Nephron (organoid): ENCODE results near the gene IQCE.

ENCODE experiments used
- H3K27ac Mint-ChIP-seq, 3 experiments: 2 replicates each; pipeline ENCODE4 v1.8.0; 2020; ENCODE audit warnings: mixed read lengths in 3 of 3, mild to moderate bottlenecking in 2 of 3, moderate library complexity in 1 of 3
- H3K27me3 Mint-ChIP-seq: 2 replicates; pipeline ENCODE4 v1.8.0; 2021; ENCODE audit warnings: low read depth, mild to moderate bottlenecking, moderate library complexity, mixed read lengths
- H3K36me3 Mint-ChIP-seq: 2 replicates; pipeline ENCODE4 v1.8.0; 2020; ENCODE audit warnings: low read depth, mixed read lengths
- H3K4me1 Mint-ChIP-seq: 2 replicates; pipeline ENCODE4 v1.8.0; 2020; ENCODE audit warnings: mixed read lengths
- H3K4me3 Mint-ChIP-seq, 3 experiments: 2 replicates each; pipeline ENCODE4 v1.8.0; 2020; ENCODE audit warnings: mild to moderate bottlenecking in 3 of 3, mixed read lengths in 3 of 3, moderate library complexity in 2 of 3
- H3K9me3 Mint-ChIP-seq: 2 replicates; pipeline ENCODE4 v1.8.0; 2020; ENCODE audit warnings: mixed read lengths
- CTCF ChIP-seq, 3 experiments: fragments of 200-600 bp; sonication (generic); IDR thresholded peaks; one replicate each; pipeline ENCODE4 v1.5.0; 2021; ENCODE audit warnings: antibody characterized with exemption in 3 of 3; ENCODE audit not compliant: unreplicated experiment in 3 of 3

IQCE gene

GRCh38 chr7:2601907-2602306, 43.1 kb downstream of the IQCE start:
- Mint-ChIP-seq H3K9me3 (no peaks in the 10 kb centered on the region), H3K27ac (no peak overlapping the region), H3K36me3 (peaks cover 33% of the 10 kb centered on the region), H3K4me3 (no peak overlapping the region), H3K27me3 (peaks cover 4% of the 10 kb centered on the region), H3K4me1 (peaks cover 4% of the 10 kb centered on the region)
- no peak for TF ChIP-seq CTCF (IDR thresholded peaks at IDR 0.05; ENCODE audit: unreplicated experiment in 3 of 3)

GRCh38 chr7:2602406-2603043, 43.7 kb downstream of the IQCE start:
- Mint-ChIP-seq H3K4me1 (peaks cover 2% of the 10 kb centered on the region), H3K27ac (no peak overlapping the region)

GRCh38 chr7:2603044-2603965, 44.5 kb downstream of the IQCE start:
- peaks cover 27% of the 10 kb centered on the region for H3K36me3 Mint-ChIP-seq
- H3K9me3 Mint-ChIP-seq = no peaks in the 10 kb centered on the region
- H3K4me3 Mint-ChIP-seq = no peak overlapping the region
- peaks cover 6% of the 10 kb centered on the region for H3K4me1 Mint-ChIP-seq
- no peak overlapping the region for H3K27ac Mint-ChIP-seq
- no peak for TF ChIP-seq CTCF (IDR thresholded peaks at IDR 0.05; ENCODE audit: unreplicated experiment in 3 of 3)
- H3K27me3 Mint-ChIP-seq = peaks cover 4% of the 10 kb centered on the region

More at GRCh38 chr7:2602406-2603043, 43.7 kb downstream of the IQCE start:
- peaks cover 33% of the 10 kb centered on the region for H3K36me3 Mint-ChIP-seq
- no peaks in the 10 kb centered on the region for H3K9me3 Mint-ChIP-seq
- no peak overlapping the region for H3K4me3 Mint-ChIP-seq
- TF ChIP-seq CTCF (IDR thresholded peaks at IDR 0.05; ENCODE audit: unreplicated experiment in 3 of 3) = no peak
- H3K27me3 Mint-ChIP-seq = peaks cover 4% of the 10 kb centered on the region

- Mint-ChIP-seq H3K4me3 (no peak overlapping the region), H3K4me1 (peaks cover 14% of the 10 kb centered on the region), H3K27ac (no peak overlapping the region), H3K9me3 (no peaks in the 10 kb centered on the region), H3K27me3 (peaks cover 4% of the 10 kb centered on the region), H3K36me3 (peaks cover 19% of the 10 kb centered on the region)
- no peak for TF ChIP-seq CTCF (IDR thresholded peaks at IDR 0.05; ENCODE audit: unreplicated experiment in 3 of 3)
Measured at GRCh38 chr7:2604608-2605174, 45.9 kb downstream of the IQCE start.

- Mint-ChIP-seq H3K4me3 (no peak overlapping the region), H3K27ac (no peak overlapping the region), H3K27me3 (peaks cover 4% of the 10 kb centered on the region), H3K36me3 (peaks cover 12% of the 10 kb centered on the region), H3K4me1 (peaks cover 19% of the 10 kb centered on the region), H3K9me3 (no peaks in the 10 kb centered on the region)
- no peak for TF ChIP-seq CTCF (IDR thresholded peaks at IDR 0.05; ENCODE audit: unreplicated experiment in 3 of 3)
Measured at GRCh38 chr7:2605608-2606538, 47.1 kb downstream of the IQCE start.
